ENCODE data around the gene PTPRG. TPM values are rescaled to one million over a fixed set of nuclear protein-coding genes. Genes with fewer than 3 reads are reported as not detected.

Gene PTPRG
- total RNA-seq, 6 experiments from 2014 or later: 11.7 to 27.8 (median 14.7) TPM

GRCh38 chr3:61569856-61570580 is 8.6 kb downstream of the PTPRG start:
- DNase-seq: no peak
- no peaks in the 10 kb centered on the region for H3K9me3 ChIP-seq
- H3K4me3 ChIP-seq: no peak overlapping the region
- 49% methylated on average over 2 of the region's 2 CpGs for WGBS (ENCODE audit: insufficient coverage, low coverage, low lambda C conversion rate, missing lambda C conversion rate)
- no peaks in the 10 kb centered on the region for H3K27me3 ChIP-seq
- H3K4me1 ChIP-seq: peaks cover 0 to 9% (median 2%) of the 10 kb centered on the region in 4 donors
- TF ChIP-seq CTCF (IDR thresholded peaks at IDR 0.05) (no peak), POLR2A (IDR thresholded peaks at IDR 0.05) (no peak)
- no peaks in the 10 kb centered on the region for H3K36me3 ChIP-seq
- peak; percentile 62 to 88 (median 73) for ATAC-seq
- H3K27ac ChIP-seq: no peak overlapping the region
- intact Hi-C loops (cut with DNase I): no loop called here

- WGBS (ENCODE audit: insufficient coverage, low coverage, low lambda C conversion rate, missing lambda C conversion rate): 80% methylated on average over 4 of the region's 5 CpGs
- no peaks in the 10 kb centered on the region for H3K9me3 ChIP-seq
- ATAC-seq: no peak
- H3K27ac ChIP-seq: no peak overlapping the region
- H3K27me3 ChIP-seq: no peaks in the 10 kb centered on the region
- intact Hi-C loops (cut with DNase I): no loop called here
- no peak overlapping the region for H3K4me3 ChIP-seq
- DNase-seq: no peak
- TF ChIP-seq POLR2A (IDR thresholded peaks at IDR 0.05) (no peak), CTCF (IDR thresholded peaks at IDR 0.05) (no peak)
- H3K4me1 ChIP-seq: peaks cover 0 to 7% (median 0%) of the 10 kb centered on the region in 4 donors
- no peaks in the 10 kb centered on the region for H3K36me3 ChIP-seq
These were observed 9.4 kb downstream of the PTPRG start for GRCh38 chr3:61570813-61571212.

- intact Hi-C loops (cut with DNase I): no loop called here
- Histone ChIP-seq H3K36me3 (no peaks in the 10 kb centered on the region), H3K9me3 (no peaks in the 10 kb centered on the region), H3K27me3 (no peaks in the 10 kb centered on the region), H3K4me3 (no peak overlapping the region), H3K4me1 (peaks cover 0 to 7% (median 0%) of the 10 kb centered on the region in 4 donors), H3K27ac (no peak overlapping the region)
- TF ChIP-seq CTCF (IDR thresholded peaks at IDR 0.05): no peak
- no peak for TF ChIP-seq POLR2A (IDR thresholded peaks at IDR 0.05)
- no peak for ATAC-seq
- no peak for DNase-seq
- WGBS (ENCODE audit: insufficient coverage, low coverage, low lambda C conversion rate, missing lambda C conversion rate): 86% methylated on average over 5 of the region's 5 CpGs
These were observed 10.4 kb downstream of the PTPRG start for GRCh38 chr3:61571516-61572336.

GRCh38 chr3:61572879-61573278 is 11.5 kb downstream of the PTPRG start:
- TF ChIP-seq POLR2A (IDR thresholded peaks at IDR 0.05): no peak
- TF ChIP-seq CTCF (IDR thresholded peaks at IDR 0.05): no peak
- DNase-seq: no peak
- Histone ChIP-seq H3K27ac (no peak overlapping the region), H3K4me3 (no peak overlapping the region), H3K4me1 (peaks cover 0 to 7% (median 0%) of the 10 kb centered on the region in 4 donors), H3K36me3 (no peaks in the 10 kb centered on the region), H3K9me3 (no peaks in the 10 kb centered on the region), H3K27me3 (no peaks in the 10 kb centered on the region)
- 90% methylated on average over 5 of the region's 5 CpGs for WGBS (ENCODE audit: insufficient coverage, low coverage, low lambda C conversion rate, missing lambda C conversion rate)
- intact Hi-C loops (cut with DNase I): no loop called here
- no peak for ATAC-seq

Measured in right lobe of liver (tissue), 6 donors.